Suprapubic skin (tissue), 4 donors: Measurements from ENCODE around the gene FAM186B.

ENCODE experiments used
- CTCF ChIP-seq, 2 donors: fragments of 200-600 bp in 1 of 2; fragments of 450-650 bp in 1 of 2; sonication (generic) in 1 of 2; IDR thresholded peaks; one replicate each; pipeline ENCODE4 v1.5.1; 2016 to 2019; ENCODE audit warnings: antibody characterized with exemption in 2 of 2, mild to moderate bottlenecking in 1 of 2, moderate library complexity in 1 of 2
- EP300 ChIP-seq: sonication (generic); formaldehyde crosslinking; IDR thresholded peaks from one replicate; pipeline ENCODE4 v1.6.1; 2017; ENCODE audit warnings: antibody characterized with exemption
- POLR2A ChIP-seq, 2 donors: fragments of 450-650 bp; IDR thresholded peaks; one replicate each; pipeline ENCODE4 v1.6.1; 2017; ENCODE audit warnings: antibody characterized with exemption in 2 of 2, mild to moderate bottlenecking in 2 of 2, moderate library complexity in 2 of 2
- POLR2AphosphoS5 ChIP-seq, 3 donors: sonication (generic); formaldehyde crosslinking; IDR thresholded peaks; one replicate each; pipeline ENCODE4 v1.6.1; 2017; ENCODE audit warnings: antibody characterized with exemption in 3 of 3

DNA sequence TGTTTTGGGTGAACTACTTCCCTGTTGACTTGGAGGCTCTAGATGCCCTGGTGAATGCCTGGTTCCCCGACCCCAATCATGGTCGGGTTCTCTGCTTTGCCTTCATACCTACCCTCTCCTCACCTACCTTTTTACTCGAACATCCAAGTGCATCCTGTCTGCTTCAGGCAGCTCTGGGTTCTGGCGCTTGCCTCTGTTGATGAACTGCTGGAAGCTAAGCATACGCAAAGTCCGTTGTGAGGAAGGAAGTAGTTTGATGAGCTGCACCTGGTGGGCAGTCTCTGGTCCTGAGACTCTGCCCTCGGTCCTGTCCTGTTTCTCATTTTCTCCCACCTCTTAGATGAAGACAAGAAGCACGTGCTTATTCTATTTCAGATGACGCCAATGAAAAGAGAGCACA is 53.0 kb downstream of the FAM186B start:
- TF ChIP-seq CTCF (IDR thresholded peaks at IDR 0.05) (no peak), POLR2A (IDR thresholded peaks at IDR 0.05) (no peak), POLR2AphosphoS5 (IDR thresholded peaks at IDR 0.05) (no peak), EP300 (no peak)
